Measurements from ENCODE around the gene HPCAL1.
A peak's percentile ranks its signal among the peaks of the same experiment; 100 is the strongest.
"Not testable (repeated sequence)": the region's sequence is repeated elsewhere in the genome, so short reads cannot be mapped to it uniquely, and the experiment has no call there.

The HPCAL1 gene

DNA sequence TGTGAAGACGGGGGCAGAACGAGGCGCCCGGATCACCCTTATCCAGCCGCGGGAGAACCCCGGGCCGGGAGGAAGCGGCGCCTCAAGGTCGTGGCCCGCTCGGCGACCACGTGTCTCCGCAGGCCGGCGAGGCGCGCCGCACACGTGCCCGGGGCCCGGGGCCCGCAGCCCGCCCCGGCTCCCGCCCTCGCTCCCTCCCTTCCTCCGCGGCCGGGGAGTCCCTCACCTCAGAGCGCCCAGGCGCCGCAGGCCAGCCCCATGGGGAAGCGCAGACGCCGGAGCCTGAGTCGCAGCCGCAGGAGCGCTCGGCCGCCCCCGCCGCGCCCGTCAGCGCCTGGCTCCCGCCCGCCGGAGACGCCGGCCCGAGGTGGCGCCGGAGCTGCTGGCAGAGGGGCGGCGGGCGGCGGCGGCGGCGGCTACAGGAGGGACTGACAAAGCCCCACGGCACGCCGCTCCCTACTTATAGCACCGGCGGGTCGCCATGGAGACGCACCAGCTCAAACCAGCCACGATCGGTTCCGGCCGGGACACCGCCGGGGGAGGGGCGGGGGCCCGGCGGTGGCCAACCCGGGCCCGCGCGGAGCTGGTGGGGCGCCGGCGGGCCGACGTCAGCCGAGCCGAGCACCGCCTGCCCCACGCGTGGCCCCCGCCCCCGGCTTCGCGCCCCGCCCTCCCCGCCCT, 145.3 kb downstream of the HPCAL1 start, which contains the start of gene ODC1:
Gene ODC1, minus strand, starts transcription at position 433 of the 681 bp plus-strand sequence. CDS start 3,295 bp downstream, outside the sequence.
- peak; percentile 84 for DNase-seq

DNA sequence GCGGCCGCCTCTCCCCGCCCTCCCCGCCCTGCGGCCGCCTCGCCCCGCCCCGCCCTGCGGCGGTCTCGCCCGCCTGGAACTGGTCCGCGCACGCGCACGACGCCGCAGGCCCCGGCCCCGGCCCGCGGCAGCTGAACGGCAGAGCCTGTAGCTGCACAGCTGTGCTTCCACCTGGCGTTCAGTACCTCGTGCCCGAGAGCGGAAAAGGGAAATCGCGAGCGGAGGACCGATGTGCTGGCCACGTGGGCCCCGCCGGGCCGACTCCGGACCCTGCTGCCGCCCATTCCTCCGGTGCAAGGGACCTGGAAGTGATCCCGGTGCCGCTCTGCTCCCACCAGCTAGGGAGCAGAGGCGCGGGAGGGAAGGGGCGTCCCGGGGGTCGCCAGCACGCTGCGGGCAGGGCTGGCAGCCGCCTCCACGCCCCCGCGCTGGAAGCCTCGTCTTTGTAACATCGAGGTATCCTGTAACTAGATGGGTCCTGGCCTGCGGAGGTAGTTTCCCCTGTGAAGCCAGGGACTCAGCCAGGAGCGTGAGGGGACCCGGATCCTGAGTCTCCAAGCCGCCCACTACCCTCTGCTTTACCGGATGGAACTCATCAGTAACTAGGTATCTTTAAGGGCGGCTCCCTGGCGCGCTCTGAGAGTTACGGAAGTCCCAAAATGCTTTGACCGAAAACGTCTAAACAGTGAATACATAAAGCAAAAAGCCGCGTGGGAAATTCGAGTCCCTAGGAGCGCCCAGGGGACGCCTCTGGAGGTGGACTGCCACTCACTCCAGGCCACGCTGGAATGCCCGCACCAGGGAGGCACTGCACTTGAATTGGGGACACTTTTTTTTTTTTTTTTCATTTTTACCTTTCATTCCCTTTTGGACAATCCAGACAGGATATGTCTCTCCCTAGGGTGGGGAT, 146.1 kb downstream of the HPCAL1 start:
- DNase-seq, result peak; percentile 87

DNA sequence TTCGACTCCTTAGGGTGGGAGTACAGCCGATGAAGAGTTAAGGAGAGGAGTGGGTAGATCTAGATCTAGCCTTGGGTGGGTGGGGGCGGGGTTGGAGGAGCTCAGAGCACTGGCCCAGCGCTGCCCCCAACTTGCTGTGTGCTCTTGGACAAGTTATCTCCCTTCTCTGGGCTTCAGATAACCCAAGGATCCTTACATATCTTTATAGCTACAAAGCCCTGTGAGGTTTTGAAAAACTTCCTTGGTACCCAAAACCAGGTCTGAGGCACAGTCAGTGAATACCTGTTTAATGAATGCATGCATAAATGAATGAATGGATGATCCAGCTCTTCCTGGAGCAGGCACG, 146.8 kb downstream of the HPCAL1 start:
- no peak for DNase-seq

DNA sequence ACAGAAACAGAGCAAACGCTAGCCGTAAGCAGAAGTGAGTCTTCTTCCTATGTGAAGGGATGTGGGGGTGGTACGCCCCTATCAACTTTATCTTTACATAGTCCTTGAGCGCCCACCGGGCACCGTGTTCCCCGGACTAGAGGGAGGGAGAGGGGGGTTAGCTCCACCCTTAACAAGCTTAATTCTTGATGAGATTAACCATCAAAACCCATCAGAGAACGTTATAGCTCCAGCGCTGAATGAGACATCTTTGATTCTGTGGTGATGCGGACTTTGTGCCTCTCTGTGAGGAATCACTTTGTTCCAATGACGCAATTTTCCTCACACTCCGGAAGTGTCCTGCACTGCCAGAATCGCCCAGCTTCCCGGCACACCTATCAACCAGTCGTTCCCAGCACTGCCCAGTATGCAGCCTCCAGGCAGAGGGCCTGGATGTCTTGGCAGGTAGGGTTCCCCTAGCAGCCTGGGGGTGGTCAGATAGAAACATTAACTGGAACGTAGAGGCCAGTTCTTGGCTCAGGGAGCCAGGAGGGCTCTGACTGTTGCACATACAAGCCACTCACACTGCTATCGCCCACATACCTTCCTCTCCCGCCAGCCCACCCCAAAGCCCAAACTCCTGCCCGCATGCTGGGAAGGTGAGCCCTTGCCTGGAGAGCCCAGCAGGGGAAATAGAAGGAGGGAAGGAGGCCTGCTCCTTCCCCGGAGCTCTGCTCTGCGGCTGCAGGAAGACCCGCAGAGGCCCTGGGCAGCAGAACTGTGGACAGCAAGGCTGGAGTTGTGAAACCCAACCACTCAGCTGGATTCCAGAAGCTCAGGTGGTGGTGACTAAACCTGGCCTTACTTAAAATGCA, 147.4 kb downstream of the HPCAL1 start:
- DNase-seq, result no peak

DNA sequence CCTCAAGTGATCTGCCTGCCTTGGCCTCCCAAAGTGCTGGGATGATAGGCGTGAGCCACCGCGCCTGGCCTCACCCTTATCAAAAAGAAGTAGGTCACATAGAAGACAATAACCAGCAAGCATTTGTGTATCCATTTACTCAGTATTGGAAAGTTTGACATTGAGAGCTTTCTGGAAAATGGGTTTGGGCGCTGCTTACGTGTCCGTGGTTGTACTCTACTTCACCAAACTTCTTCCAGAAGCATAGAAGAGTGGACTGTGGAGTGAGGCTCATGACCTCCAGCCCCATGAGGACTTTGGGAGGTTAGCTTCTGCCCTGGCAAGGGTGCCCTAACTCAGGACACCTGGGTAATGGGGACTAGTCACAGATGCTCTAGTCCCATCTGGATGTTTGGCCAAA, 149.1 kb downstream of the HPCAL1 start:
- no peak for DNase-seq

DNA sequence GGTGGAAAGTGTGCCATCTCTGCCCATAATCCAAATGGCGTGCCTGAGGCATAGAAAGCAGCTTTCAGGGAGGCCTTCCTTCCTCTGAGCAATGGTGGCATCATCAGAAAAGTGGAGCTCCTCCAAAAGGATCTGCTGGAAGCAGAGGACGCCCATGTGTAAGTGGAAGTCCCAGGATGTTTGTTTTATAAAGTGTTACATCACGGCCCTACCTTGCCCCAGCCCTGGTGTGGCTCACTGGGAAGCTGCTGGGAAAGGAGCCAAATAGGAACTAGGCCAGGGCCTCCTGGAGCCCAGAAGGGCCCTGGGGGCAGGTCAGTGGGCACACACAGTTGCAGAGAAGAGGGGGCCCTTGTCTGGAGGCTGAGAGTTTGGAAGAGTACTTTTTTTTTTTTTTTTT, 149.6 kb downstream of the HPCAL1 start:
- DNase-seq, result no peak

DNA sequence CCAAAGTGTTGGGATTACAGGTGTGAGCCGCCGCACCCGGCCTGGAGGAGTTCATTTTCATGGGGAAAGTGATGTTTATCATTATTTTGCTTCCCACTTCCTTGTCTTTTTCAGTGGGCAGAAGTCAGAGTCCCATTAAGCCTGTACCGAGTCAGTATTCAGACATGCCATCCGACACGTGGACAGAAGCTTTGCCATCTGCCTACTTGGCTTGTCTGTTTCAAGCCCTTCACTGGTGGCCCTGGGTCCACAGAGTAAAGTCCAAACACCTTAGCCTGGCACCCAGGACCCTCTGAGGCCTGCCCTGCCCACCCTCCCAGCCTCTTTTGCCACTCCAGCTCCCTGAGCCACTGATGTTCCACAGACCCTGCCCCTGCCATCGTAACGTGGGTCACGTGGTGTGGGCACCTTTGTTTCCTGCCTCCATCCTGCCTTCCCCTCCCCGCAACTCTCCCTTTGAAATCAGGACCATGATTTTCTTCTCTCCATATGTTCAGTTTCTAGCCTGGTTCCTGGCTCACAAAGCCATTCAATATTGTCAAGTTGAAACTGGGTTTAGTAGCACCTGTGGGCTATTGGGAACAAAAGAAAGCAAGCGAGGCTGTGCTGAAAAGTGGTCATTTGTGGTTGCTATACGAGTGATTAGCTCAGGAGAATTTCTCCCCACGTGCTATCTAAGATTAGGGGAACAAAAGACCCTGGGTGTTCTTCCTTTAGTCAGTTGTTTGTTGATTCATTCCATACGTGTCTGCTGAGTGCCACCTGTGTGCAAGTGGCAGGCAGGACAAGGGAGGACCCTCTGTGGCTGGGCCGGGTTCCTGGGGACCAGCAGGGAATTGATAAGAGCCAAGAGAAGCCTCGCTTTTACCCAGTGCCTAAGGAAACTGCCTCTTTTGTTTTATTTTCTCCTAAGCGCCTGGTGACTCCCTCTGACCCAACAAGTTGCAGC, 150.5 kb downstream of the HPCAL1 start:
- no peak for DNase-seq

DNA sequence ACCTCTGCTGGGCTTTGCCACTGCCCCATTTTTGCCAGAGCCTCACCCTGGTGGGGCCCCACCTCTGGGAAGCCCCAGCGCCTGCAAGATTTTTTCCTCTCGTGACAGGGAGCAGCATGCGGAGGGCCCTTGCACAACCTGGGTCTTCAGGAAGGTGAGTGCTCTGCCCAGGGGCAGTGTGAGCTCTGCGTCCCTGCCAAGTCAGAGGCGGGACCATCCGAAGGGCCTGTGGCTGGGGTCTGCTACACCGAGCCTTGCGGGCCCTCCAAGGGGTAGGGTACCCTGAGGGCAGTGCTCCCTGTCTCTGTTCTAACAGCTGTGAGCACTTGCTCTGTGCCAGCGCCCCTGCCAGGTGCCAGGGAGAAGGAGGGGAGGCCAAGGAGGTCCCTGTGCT, 151.2 kb downstream of the HPCAL1 start:
- no peak for DNase-seq

DNA sequence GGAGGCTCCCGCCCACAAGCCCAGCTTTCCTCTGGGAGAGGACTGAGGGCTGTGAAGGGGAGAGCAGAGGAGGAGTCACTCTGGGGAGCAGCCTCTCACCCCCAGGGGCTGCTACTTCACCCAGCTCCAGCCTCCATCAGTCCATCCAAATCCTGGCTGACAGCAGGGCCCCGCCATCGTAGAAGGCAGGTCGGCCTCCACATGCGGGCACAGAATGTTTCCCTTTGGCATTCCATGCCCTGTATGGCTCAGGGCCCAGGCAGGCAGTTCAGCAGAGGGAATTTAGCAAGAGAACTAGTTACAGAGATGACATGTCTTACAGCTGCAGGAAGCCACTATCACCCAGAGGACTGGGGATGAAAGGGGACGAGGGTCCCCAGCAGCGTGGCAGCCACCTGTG, 151.8 kb downstream of the HPCAL1 start:
- DNase-seq, result no peak

DNA sequence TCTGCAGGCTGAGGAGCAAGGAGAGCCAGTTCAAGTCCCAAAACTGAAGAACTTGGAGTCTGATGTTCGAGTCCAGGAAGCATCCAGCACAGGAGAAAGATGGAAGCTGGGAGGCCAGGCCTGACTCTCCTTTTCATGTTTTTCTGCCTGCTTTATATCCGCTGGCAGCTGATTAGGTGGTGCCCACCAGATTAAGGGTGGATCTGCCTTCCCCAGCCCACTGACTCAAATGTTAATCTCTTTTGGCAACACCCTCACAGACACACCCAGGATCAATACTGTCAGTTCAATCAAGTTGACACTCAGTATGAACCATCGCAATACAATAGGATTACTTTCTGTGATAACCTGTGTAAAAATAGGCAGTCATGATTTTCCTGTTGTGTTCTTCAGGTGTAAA, 154.5 kb downstream of the HPCAL1 start:
- DNase-seq, result not testable (repeated sequence)

DNA sequence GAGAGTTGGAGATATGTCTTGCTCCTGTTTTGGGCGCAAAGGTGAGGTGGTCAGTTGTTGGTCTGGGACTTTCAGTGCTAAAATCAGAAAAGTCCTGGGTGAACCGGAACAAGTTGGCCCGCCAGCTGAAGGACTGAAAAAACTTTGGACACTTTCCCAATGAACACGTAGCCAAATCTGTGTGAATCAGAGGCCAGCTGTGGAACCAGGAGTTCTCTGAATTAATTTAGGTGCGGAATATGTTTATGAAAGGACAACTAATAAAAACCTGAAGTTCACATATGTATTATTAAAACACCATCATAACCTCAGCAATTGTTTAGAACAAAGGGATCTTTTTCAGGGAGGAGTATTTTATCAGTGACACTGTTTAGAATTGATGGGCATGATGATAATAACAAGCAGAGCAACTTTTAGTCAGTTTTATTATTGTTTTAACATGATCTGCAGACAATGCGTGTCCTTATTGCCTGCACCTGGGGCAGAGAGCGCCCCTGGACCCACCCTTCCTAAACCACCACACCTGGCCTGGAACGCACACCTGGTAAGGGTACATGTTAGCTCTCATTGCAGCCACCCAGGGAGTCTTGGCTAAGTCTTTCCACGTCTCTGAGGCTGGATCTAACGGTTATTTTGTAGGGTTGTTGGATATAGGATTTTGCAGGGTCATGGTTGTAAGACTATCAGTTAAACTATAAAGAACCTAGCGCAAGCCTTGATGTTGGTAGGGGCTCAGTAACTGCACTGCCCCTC, 155.3 kb downstream of the HPCAL1 start:
- DNase-seq, result no peak

DNA sequence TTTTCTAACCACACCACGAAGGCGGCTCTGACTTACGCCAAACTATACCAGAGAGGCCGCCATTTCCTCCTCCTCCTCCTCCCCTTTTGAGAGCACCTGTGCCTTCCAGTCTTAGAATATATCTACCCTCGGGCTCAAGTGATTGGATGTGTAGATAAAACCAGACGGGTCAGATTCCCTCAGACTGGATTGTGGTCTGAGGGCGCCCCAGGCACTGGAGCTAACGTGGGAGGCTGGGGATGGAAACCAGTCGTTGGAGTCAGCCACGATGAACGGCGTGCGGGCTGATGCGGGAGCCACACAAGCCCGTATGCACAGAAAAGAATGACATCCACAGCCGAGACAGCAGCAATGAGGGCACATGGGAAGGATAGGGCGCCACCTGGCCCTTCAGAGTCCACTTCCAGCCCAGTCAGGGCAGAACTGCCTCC, 157.7 kb downstream of the HPCAL1 start:
- no peak for DNase-seq

DNA sequence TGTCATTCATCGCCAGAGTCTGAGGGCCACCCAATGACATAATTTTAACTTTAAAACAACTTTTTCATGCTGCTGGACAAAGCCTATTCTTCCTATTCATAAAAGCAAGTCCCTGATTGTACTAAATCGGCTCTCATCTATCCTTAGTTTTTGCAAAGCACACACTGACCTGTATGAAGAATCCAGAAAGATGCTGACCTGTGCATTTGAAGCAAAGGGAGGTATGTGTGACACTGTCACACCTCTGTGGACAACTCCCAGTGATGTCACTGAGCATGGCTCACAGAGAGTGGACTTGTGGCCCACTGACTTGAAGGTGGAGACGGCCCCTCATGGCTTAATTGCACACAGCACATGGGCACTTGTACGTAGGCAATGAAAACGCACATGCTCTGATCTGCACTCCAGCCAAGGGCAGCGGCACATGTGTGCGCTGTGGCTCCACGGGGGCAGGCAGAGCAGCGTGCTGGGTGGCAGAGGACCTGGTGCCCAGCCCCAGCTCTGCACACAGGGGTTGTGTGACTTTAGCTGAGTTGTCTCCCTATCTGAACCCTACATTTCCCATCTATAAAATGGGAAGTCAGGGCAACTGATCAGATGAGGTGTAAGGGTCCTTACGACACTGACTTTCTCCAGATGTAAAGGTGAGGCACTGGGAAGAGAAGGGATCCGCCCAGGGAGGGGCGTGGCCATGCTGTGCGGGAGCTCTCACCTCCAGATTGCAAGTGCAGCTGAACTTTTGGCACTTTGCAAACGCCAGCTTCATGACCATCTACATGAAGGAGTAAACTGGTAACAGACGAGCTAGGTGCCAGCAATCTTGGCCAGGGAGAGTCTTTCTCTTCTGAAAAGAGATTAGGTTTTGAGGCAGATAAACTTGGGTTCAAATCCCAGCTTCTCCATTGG, 159.7 kb downstream of the HPCAL1 start:
- DNase-seq, result no peak

DNA sequence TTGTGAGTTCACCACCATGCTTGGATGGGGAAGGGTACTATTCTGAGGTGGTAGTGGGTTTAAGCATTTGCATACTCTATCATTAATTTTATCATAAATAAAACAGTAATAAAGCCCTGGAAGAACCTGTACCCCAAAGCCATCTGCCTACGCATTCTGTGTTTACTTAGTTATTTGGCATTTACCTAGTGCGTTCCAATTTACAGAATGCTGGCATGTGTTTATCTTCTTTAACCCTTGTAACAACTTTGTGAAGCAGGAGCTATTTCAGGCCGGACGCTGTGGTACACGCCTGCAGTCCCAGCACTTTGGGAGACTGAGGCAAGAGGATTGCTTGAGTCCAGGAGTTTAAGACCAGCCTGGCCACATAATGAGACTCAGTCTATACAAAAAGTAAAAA, 163.2 kb downstream of the HPCAL1 start:
- DNase-seq, result no peak

DNA sequence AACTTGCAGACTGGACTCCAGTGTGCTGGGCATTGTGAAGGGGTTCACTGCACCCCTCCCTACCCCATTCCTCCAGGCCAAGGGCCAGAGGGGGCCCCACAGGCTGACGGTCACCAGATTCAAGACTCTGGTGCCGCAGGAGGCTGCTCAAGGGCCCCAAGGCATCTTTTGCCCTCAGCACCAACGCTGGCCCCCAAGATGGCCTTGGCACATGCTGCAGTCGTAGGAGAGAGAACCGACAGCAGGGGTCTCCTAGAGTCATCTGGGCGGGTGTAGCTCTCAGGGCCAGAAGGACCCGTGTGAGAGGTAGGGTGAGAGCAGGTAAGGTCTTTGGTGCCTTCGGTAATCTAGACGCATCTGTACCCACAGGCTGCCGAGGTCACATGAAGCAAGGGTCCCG, 164.1 kb downstream of the HPCAL1 start:
- DNase-seq, result no peak

DNA sequence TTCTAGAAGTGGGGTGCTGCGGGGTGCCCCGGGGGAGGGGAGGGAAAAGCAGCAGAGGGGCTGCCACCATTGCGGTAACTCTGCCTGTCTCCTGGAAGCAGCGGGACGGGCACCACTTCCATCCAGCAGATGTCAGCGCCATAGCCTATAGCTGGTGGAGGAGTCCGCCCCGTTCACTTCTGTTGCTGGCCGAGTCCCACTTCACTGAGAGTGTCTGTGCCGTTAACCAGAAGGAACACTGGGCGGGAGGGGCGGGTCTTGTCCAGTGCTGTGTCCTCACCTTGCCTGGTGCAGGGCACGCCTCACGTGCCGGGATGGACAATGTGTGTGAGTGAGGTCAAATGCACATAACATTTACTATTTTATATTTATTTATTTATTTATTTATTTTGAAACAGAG, 164.7 kb downstream of the HPCAL1 start:
- DNase-seq, result no peak

DNA sequence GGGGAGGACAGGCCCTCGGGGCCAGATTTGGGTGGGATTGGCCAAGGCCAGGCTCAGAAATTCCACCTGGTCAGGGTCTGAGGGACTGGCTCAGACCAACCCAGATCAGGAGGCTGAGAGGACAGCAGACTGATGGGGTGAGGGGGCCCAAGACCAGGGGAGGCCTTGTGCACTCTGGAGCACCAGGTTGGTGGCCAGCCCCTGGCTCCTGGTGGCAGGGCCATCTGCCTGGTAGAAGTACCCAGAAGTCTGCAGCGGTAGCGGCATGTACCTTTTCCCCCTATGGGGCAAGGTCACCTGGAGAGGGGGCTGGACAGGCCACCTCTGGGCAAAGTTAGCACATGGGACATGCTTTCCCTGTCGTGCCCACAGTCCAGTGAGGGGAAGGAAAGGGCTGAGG, 166.6 kb downstream of the HPCAL1 start:
- DNase-seq, result no peak

DNA sequence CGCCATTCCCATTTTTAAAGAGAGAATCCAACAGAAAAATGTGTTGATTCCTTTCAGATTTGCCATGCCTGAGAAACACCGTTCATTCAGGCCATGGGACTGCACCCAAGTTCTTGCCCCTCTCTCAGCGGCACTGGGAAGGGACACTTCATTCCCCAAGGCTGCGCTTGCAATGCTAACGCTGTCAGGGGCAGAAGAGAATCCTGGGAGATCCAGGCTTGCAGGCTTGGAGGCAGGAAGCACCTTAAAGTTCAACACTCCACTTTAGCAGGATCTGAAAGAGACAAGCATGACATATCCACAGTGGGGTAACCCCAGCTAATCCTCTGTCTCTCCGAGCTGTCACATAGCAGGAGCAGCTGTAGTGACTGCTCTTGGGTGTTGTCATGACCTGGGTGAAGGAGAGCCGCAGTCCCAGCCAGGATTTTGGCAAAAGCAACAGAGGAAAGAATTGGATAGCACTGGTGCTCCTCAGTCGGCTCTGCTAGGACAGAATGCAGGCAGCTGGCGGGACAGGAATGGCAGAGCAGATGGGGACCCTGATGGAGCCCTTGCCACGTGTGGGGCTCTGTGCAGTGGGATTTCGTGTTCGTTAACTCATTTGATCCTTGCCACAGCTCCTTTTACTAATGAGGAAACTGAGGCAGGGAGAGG, 167.4 kb downstream of the HPCAL1 start:
- DNase-seq, result no peak

DNA sequence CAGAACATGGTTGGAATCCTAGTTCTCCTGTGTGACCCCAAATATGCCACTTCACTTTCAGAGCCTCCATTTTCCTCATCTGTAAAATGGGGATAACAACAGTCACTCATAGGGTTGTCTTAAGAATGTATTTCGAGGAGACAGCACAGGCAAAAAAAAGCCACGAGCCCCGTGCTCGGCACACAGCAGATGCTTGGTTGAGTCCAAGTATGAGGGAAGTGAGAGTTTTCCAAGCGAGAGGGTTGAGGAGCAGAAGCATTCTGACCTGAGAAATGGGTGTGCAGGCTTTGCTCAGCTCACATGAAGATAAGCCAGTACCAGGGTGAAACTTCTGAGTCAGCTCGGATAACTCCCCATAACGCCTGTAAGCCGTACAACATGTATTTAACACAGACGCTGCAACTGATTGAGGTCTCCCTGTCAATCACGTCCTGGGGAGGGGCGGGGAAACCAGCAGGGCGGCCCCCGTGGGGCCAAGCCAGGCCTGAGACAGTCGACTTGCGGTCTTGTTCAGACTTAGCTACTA, 168.4 kb downstream of the HPCAL1 start:
- no peak for DNase-seq

Measured in GF-D8 (cell line).